Stimulated activated CD8-positive, alpha-beta memory T cell treated with anti-CD3 and anti-CD28 coated beads, Interleukin-4, amount 100 ng/mL, for 48 hours (primary cell): ENCODE measurements around the gene LRPAP1.
A peak's percentile ranks its signal among the peaks of the same experiment; 100 is the strongest.

Experiments used
- DNase-seq: peaks from one replicate; pipeline ENCODE4 v3.0.0-alpha.2; 2020

The LRPAP1 gene

GRCh38 chr4:3484057-3484973 is 47.9 kb downstream of the LRPAP1 start:
- no peak for DNase-seq

- no peak for DNase-seq
Observed at GRCh38 chr4:3483471-3483921, 48.7 kb downstream of the LRPAP1 start.

- no peak for DNase-seq
Observed at GRCh38 chr4:3482707-3483106, 49.5 kb downstream of the LRPAP1 start.

- DNase-seq, result no peak
Observed at GRCh38 chr4:3481783-3482393, 50.3 kb downstream of the LRPAP1 start.

GRCh38 chr4:3481113-3481531 is 51.1 kb downstream of the LRPAP1 start:
- DNase-seq, result no peak

GRCh38 chr4:3480528-3481112 is 51.6 kb downstream of the LRPAP1 start:
- DNase-seq, result peak; percentile 92

- DNase-seq, result no peak
Observed at GRCh38 chr4:3479358-3480101, 52.7 kb downstream of the LRPAP1 start.

GRCh38 chr4:3478446-3479357 is 53.5 kb downstream of the LRPAP1 start:
- DNase-seq, result no peak

GRCh38 chr4:3477750-3478430 is 54.3 kb downstream of the LRPAP1 start:
- no peak for DNase-seq

GRCh38 chr4:3476936-3477749 is 55.1 kb downstream of the LRPAP1 start:
- no peak for DNase-seq

GRCh38 chr4:3476341-3476747 is 55.9 kb downstream of the LRPAP1 start:
- DNase-seq, result no peak

- DNase-seq, result no peak
Observed at GRCh38 chr4:3475713-3476260, 56.4 kb downstream of the LRPAP1 start.

- DNase-seq, result no peak
Observed at GRCh38 chr4:3475041-3475712, 57.0 kb downstream of the LRPAP1 start.

GRCh38 chr4:3473996-3474765 is 58.0 kb downstream of the LRPAP1 start:
- DNase-seq, result no peak

- no peak for DNase-seq
Observed at GRCh38 chr4:3473181-3473950, 58.9 kb downstream of the LRPAP1 start.

GRCh38 chr4:3472411-3473141 is 59.6 kb downstream of the LRPAP1 start:
- DNase-seq, result no peak

- no peak for DNase-seq
Observed at GRCh38 chr4:3471886-3472285, 60.3 kb downstream of the LRPAP1 start.
